Endothelial cell of umbilical vein (primary cell): ENCODE measurements around the gene PYGO2.

Experiments
- EZH2 ChIP-seq: IDR thresholded peaks from 2 replicates; pipeline ENCODE4 v1.6.1; 2012; ENCODE audit warnings: borderline replicate concordance, low read depth, mild to moderate bottlenecking, moderate library complexity, low read length, inconsistent platforms; ENCODE audit not compliant: severe bottlenecking
- FOS ChIP-seq: IDR thresholded peaks from 2 replicates; pipeline ENCODE4 v1.6.1; 2011; ENCODE audit warnings: mild to moderate bottlenecking, low read length, moderate library complexity, borderline replicate concordance; ENCODE audit not compliant: insufficient read depth
- GATA2 ChIP-seq: IDR thresholded peaks from 2 replicates; pipeline ENCODE4 v1.7.0; 2011; ENCODE audit warnings: low read depth, mild to moderate bottlenecking, moderate library complexity, mixed read lengths, low read length; ENCODE audit not compliant: insufficient read length, insufficient read depth
- JUN ChIP-seq: IDR thresholded peaks from 2 replicates; pipeline ENCODE4 v1.6.1; 2011; ENCODE audit warnings: borderline replicate concordance, low read depth; ENCODE audit not compliant: insufficient read length, insufficient read depth
- MAX ChIP-seq: IDR thresholded peaks from 2 replicates; pipeline ENCODE4 v1.6.1; 2011; ENCODE audit not compliant: insufficient read depth, insufficient read length
- MYC ChIP-seq: IDR thresholded peaks from one replicate; pipeline ENCODE4 v1.6.1; 2011; ENCODE audit warnings: mild to moderate bottlenecking, low read depth, low read length
- POLR2A ChIP-seq: IDR thresholded peaks from 2 replicates; pipeline ENCODE4 v1.6.1; 2012; ENCODE audit warnings: low read depth, mild to moderate bottlenecking, control low read depth, low read length
- POLR2AphosphoS5 ChIP-seq: IDR thresholded peaks from 2 replicates; pipeline ENCODE4 v1.6.1; 2012; ENCODE audit warnings: low read depth, mild to moderate bottlenecking, control low read depth, low read length, moderate library complexity; ENCODE audit not compliant: insufficient read depth
- TF ChIP-seq, protein P1 (sequence below), 2 donors: IDR thresholded peaks; 1 replicate in 1 of 2; 2 replicates in 1 of 2; pipeline ENCODE4 v1.5.1; 2011; ENCODE audit warnings: low read length in 2 of 2, mild to moderate bottlenecking in 2 of 2, moderate library complexity in 2 of 2, control low read depth in 1 of 2, inconsistent platforms in 1 of 2, low read depth in 1 of 2; ENCODE audit not compliant: insufficient read depth in 1 of 2; ENCODE audit errors: extremely low read depth in 1 of 2

DNA sequence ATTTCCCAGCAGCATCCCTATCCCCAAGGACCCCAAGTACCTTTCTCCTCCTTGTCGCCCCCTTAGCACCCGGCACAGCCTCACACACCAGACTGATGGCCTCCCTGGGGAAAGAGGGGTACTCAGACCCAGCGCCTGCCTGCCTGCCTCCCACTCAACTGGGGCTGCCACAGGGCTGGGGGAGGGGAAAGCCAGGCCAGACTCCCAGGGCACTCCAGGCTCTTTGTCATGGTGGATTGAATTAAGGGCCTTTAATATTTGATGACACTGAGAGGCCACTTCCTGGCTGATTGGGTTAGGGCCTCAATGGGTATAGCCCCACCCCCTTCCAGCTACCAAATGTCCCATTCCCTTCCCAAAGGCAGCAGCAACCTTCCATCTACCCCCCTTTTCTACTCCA lies 7.1 kb upstream of the PYGO2 start:
- TF ChIP-seq, protein P1, sequence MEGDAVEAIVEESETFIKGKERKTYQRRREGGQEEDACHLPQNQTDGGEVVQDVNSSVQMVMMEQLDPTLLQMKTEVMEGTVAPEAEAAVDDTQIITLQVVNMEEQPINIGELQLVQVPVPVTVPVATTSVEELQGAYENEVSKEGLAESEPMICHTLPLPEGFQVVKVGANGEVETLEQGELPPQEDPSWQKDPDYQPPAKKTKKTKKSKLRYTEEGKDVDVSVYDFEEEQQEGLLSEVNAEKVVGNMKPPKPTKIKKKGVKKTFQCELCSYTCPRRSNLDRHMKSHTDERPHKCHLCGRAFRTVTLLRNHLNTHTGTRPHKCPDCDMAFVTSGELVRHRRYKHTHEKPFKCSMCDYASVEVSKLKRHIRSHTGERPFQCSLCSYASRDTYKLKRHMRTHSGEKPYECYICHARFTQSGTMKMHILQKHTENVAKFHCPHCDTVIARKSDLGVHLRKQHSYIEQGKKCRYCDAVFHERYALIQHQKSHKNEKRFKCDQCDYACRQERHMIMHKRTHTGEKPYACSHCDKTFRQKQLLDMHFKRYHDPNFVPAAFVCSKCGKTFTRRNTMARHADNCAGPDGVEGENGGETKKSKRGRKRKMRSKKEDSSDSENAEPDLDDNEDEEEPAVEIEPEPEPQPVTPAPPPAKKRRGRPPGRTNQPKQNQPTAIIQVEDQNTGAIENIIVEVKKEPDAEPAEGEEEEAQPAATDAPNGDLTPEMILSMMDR (IDR thresholded peaks at IDR 0.05; ENCODE audit: extremely low read depth in 1 of 2, insufficient read depth in 1 of 2, low read depth in 1 of 2, low read length in 2 of 2) = no peak
- TF ChIP-seq POLR2A = no peak
- TF ChIP-seq POLR2AphosphoS5 = no peak
- TF ChIP-seq MYC = no peak
- no peak for TF ChIP-seq EZH2
- no peak for TF ChIP-seq MAX
- no peak for TF ChIP-seq JUN
- no peak for TF ChIP-seq GATA2
- TF ChIP-seq FOS = no peak
